Stimulated activated CD8-positive, alpha-beta memory T cell treated with anti-CD3 and anti-CD28 coated beads, Interleukin-7, amount 100 ng/mL, for 48 hours (primary cell): ENCODE data around the gene ARHGEF28.

Source experiments
- DNase-seq, 2 donors: peaks; one replicate each; pipeline ENCODE4 v3.0.0-alpha.2; 2020; ENCODE audit warnings: low read depth in 1 of 2; ENCODE audit errors: extremely low read depth in 1 of 2

ARHGEF28 gene

DNA sequence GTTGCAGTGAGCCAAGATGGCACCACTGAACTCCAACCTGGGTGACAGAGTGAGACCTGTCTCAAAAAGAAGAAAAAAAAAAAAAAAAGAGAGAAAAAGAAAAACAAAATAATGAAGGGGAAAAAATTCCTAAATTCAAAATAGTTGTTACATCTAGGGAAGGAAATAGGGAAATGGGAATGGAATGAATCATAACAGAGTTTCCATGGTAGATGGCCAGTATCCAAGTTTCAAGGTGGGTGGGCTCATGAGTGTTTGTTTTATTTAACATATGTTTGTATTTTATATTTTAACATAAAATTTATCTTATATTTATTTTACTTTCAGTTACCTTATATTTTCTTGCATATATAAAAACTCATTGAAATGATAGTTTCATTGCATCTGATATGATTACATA is 215.6 kb downstream of the ARHGEF28 start:
- DNase-seq = no peak

DNA sequence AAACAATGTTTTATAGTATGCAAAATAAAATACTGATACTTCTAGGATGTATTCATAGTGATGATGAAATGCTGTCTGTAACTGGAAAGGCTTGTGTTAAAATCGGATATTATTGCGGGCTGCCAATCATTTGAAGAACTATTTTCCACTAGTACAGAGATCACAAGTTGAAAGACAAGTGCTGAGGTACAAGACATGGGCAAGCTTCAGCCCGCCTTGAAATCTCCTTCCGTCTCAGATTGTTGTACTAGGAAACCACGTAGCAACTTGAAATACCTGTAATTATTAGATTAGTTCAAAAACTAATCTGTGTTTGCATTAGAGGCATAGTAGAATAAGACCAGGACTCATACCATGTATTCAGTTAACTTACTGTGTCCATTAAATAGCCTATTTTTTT is 218.2 kb downstream of the ARHGEF28 start:
- no peak for DNase-seq

DNA sequence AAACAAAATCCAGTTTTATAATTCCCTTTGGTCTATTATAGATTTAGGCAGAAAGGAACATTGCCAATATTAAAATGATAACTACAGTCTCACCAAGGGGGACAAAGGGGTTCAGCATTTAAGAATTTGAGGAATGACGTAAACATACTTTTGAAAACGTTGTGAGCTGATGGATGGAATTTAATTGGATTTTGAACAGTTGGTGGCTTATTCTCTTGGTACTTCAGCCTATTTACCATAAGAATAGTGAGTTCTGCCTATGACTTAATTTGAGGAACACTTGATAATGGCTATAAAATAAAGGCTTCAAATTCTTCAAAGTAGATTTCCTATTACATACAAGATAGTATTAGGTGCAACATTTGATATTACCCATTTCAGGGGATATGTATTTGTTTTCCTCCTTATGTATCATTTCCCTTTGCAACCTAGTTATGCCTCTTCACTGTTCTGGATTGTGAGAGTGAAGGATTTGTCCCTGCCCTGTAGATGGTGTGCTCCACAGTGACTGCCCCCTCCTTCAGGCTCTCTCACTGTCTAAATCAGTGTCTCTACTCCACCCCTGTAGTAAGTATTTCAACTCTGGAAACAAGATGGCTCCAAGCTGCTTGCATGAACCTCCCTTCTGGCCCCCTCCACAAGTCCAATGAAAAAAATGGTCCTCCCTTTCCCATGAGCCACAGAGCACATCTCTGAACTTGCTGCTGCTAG is 225.6 kb downstream of the ARHGEF28 start:
- no peak for DNase-seq

DNA sequence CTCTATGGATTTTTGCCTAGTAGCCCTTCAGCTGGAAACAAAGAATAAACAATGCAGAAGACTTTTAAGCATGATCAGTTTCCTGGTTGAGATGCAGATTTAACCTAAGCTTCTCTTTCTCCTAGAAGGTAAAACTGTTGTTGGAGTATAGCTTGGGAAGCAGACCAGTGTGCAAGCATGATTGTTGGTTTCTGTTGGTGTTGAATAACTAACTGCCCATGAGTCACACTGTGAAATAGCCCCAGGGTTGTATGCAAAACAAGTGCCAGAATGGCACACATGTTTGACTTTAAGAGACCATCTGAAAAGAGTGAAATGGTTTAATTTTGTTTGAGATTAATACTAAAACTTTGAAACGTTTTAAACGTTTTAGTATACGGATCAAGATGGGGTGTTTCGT is 227.1 kb downstream of the ARHGEF28 start:
- no peak for DNase-seq

DNA sequence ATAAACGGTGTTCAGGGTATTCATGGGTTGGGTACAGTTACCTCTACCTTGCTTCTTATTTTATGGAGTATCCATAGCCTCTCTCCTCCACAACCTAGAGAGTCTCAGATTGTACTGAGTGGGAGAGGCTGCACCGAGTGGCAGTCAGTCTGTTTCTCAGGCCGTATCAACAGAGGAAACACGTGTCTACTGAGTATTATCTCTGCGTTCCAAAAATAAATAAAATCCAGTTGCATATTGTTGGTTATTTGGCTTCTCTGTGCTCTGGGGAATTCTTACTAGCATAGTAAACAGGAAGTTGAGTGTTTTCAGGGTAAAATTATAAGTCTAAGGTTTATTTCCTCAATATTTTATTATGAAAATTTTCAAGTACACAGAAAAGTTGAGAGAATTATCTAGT is 231.0 kb downstream of the ARHGEF28 start:
- DNase-seq = no peak

DNA sequence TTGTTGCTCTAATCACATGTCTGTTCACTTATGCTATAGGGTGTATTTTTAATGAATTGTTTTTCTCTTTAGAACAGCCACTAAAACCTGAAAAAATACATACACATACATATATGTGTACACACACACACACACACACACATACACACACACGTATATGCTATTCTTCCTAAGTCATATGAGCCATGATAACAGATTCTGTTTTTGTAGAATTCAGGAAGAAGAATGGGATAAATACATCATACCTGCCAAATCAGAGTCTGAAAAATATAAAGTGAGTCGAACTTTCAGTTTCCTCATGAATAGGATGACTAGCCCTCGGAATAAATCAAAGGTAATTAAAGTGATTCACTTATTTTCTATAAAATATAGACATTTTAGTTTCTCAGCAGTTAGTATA is 231.4 kb downstream of the ARHGEF28 start:
- no peak for DNase-seq

DNA sequence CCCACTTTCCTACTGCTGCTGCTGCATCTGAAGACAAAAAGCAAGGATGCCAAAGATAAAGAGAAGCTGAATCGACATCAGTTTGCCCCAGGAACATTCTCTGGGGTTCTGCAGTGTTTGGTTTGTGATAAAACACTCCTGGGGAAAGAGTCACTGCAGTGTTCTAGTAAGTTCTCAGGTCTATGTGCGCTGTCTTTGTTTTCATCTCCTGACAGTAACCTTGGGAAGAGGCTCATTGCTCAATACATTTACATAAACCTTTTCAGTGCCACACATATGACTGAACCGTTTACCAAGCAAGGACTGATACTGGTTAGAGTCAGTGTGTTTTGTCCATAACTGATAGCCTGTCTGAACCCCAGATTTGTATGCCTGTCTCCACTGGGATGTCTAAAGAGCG is 232.1 kb downstream of the ARHGEF28 start:
- no peak for DNase-seq

DNA sequence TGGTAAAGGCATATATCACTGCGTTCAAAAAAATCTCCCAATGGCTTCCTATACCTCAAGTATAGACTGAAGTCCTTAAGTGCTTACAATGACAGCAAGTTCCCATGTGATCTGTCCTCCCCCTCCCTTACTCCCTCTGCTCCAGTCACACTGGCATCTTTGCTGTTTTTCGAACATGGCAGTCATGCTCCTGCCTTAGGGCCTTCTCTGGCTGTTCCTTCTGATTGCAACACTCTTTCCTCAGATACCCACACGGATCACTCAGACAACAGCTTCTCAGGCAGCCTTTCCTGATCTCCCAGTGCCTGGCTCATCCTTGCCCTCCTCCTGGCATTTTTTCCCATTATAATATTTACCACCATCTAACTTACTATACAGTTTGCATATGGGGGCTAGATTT is 232.8 kb downstream of the ARHGEF28 start:
- no peak for DNase-seq

DNA sequence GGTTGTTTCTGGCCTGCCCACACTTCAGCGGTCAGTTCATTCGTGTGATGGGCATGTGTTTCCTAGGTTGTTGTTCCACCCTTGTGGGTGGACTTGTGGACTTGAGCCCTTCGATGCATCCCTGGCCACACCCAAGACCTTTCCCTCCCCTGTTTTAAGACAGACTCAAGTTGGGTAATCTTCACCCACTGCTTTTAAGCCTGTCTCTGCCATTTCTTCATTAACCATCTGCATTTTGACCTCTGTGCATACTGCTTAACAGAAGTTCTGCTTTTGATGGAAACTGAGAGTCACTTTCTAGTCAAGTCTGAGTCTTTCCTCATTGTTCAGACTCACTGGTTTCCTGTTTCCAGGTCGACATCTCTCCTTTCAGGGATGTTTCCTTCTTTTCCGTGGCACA is 233.7 kb downstream of the ARHGEF28 start:
- no peak for DNase-seq

DNA sequence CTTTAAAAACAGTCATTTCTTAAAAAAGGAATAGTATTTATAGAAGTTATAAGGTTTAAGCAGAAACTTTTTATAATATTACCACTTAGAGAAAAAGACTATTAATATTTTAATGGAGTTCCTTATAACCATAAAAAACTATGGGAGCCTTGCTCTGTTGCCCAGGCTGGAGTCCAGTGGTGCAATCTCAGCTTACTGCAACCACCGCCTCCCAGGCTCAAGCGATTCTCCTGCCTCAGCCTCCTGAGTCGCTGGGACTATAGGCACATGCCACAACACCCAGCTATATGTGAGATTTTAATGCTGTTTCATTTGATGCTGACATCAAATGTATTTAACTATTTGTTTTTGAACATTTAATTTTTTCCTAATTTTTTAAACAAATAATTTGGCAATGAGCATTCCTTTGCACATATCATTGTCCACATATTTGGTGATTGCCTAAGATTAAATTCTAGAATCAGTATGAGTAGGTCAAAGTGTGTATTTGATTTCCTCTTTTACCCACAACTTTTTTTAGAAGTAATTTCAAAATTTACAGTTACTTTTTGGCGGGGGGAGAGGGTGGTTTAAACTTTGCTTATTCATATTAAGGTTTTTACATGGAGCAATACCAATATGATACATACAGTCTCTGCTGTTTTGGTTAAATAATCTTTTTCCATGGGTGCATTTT is 235.5 kb downstream of the ARHGEF28 start:
- DNase-seq = no peak

DNA sequence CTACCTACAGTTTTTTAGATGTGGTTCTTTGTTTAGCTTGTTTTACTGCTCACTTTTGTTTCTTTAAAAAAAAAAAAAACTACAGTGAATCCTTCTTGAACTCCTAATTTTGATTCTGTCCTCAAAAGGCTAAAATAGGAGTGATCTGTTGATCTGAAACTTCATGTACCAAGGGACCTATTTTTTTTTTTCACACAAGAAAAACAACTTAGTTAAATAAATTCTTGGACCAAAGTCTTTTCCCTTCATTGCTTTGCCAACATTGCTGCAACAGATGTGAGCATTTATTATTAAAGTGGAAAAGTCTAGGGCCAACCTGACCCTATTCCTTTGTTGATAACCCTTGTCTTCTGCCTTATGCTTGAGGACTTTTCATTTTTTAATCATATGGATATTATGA is 236.8 kb downstream of the ARHGEF28 start:
- DNase-seq = no peak

DNA sequence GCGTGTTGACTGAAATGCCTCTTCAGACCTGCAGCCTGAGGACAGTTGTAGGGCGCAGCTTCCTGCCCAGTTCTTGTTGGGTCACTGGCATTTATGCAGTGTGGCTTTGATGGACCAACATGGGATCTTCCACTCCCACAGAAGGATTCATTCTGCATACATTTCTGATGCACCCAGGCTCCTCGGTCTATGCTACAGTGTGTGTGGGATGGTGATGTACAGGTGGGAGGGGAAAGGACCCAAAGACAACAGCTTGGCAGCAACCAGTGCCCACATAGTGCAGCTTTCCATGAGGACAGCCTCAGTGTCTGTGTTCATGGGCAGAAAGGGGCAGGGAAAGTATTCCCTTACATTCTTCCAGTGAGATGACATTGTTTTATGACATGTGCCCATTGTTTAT is 237.9 kb downstream of the ARHGEF28 start:
- DNase-seq = no peak

DNA sequence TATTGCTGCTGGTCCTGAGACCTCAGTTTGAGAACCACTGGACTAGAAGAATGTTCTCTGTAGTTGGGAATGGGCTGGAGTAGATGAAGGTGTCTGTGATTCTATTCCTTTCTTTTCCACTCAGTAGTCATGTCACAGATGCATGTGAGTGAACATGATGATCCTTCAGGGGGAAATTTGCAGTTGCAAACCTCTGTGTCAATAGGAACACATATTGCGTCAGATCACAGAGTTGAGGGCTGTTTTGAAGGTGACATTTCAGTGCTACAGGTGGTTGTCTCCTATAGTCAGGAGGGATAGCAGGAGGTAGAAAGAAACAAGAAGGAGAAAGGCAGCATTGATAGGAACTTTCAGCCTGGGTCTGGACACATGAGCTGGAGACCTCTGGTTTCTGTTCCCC is 239.3 kb downstream of the ARHGEF28 start:
- no peak for DNase-seq

DNA sequence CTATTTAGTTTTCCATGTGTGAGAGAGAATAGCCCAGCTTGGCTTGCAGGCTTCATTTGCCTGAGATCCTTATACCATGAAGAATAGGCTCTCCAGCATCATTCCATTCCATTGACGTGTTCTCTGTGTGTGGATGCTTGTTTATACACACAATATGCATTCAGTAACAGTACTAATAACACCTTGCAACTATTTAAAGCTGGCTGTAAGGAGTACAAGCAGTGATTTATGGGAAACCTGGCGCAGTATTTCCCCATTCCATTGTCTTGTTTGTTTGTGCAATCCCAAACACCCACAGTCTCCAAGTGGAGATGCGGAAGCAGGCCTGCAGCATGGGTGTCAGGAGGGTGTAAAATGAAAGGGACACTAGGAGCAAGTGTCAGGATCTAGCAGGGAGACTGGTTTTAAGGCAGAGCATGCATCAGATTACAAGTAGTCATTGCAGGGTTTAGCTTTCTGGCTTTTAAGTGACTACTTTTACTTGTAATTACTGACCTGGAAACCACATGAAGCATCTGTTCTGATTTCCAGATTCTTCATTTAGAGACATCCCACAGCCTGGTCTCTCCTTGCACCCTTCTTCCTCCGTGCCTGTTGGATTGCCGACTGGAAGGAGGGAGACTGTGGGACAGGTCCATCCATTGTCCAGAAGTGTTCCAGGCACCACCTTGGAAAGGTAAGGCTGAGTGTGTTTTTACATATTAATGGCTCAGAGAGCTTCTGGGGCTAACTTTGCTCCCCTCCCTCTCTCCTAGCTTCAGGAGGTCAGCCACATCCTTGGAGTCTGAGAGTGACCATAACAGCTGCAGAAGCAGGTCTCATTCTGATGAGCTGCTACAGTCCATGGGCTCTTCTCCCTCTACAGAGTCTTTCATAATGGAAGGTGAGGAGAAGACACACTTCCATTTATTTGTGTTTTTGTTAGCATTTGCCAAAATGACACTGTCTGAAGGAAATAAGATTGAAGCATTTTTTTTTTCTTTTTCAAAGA is 241.6 kb downstream of the ARHGEF28 start:
- no peak for DNase-seq

DNA sequence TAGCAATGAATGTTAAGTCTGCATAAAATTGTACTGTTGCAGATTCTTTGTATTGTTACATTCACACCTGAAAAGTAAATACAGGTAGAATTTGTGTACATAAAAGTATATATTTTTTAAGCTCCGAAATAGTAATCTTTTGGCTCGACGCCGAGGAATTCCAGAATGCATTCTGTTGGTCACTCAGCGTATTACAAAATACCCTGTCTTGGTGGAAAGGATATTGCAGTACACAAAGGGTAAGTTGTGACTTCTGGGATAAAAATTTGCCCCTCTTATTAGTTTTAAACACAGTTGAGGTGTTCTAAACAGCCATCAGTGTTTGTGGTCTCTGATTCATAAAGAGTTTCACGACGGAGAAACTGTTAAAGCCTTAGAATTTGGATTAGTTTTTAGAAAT is 257.6 kb downstream of the ARHGEF28 start:
- no peak for DNase-seq

DNA sequence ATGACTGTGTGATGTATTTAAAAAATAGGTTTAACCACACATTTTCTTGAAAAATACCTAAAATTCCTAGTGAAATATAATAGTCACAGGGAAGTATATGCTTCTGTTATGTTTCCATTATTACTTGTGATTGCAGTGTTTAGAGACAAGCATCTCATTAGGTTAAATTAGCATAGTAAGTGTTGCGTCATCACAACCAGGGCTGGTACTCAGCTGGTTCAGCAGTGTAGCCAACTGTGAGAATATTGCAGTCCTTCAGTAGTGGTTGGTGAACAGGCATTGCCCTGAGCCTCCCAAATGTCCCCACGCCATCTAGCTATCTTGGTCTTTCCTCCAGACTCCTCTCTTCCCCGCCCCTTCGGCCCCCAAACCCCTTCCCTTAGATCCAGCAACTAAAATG is 261.7 kb downstream of the ARHGEF28 start:
- no peak for DNase-seq

DNA sequence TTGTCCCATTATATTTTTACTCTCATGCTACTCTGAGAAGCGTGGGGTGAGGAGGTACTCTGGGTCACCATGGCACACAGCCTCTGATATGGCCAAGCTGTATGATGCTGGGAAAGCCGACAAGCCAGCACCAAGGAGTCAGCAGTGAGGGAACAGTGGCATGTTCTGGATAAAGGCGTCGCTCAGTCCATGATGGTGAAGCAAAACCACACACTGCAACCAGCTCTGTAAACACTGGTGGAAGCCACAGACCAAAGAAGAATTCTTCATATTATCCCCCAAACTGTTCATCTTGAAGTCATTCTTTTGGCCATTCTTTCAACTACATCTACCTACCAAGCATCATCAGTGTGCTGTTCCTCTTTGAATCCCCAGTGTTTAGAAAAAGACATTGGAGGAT is 264.6 kb downstream of the ARHGEF28 start:
- DNase-seq = no peak

DNA sequence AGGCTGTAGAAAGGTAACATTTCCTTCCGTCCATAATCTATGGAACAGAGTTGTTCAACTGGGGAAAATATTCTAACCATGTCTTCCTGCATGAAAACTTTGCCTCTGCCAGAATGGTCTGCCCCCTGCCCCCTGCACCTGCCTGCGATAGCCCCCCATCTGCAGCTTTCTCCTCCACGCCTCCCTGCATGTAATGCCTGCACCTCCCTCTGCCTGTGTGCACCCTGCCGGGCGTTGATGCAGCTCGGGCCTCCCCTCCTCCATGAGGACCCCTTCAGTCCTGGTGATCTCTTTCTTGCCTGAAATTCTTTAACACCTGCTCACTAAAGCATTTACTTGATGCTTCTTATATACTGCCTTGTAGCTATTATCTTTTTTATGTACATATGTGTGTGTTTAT is 266.2 kb downstream of the ARHGEF28 start:
- no peak for DNase-seq

DNA sequence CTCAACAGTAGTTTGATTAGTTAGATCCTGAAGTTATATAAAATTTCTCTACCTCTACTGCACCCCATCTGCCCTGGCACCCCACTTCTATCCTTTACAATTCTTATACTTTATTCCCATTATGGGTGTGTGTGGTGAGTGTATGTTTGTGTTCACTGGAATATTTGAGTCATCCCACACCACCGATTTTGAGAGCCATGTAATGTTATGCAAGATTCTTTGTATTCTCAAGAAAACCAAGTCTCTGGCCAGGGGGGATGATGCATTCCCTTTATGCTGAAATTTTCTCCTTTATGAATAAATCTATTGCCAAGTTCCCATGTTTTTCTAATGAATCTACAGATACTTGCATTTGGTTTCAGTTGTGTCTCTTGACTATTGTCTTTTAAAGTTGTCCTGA is 266.8 kb downstream of the ARHGEF28 start:
- DNase-seq = no peak

DNA sequence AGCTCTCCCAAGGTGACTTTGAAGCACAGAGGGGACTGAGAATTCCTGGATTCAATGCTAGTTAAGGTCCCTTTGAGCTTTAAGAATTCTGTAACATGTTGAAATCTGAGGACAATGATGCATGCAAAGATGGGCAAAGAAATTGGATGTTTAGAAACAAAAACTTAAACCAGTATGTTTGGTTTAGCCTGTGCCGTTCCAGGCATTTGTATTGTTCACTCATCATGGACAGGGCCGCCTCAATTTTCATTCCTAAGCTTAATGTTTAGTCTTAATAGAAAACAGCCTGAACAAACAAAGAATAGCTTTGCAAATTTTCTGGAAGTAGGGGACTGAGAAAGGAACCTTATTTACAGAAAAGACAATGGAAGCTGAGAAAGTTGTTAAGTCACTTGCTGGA is 267.8 kb downstream of the ARHGEF28 start:
- no peak for DNase-seq

DNA sequence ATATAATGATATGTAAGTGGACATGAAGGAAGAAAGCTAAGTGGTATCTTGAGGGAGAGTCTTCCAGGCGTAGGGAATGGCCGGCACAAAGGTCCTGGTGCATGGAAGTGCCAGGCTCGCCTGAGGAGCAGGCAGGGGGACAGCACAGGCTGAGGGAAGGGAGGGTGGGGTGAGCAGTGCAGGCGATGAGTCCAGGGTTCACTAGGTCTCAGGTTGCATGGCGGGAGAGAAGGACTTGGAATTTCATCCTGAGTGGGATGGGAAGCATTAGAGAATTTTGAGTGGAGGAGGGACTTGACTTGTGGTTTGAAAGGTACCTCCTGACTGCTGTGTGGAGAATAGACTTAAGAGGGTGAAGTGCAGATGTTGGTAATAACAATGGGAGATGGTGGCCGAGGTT is 268.9 kb downstream of the ARHGEF28 start:
- DNase-seq = no peak

DNA sequence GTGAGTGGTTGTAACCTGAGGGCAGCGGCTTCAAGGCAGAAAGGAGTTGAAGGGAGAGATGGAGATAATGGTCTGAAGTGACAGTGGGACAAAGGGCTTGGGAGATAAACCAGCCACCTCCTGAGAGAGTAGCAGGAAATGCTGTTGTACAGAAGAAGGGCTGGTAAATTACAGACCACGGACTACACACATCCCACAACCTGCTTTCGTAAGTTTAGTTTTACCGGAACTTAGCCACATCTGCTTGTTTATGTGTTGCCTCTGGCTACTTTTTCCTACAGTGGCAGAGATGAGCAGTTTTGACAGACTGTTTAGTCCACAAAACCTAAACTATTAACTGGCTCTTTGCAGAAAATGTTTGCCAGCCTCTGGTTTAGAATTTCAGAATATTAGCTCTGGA is 269.5 kb downstream of the ARHGEF28 start:
- DNase-seq = no peak
